ENCODE data around the gene DMKN.
A peak's percentile ranks its signal among the peaks of the same experiment; 100 is the strongest.

The DMKN gene

DNA sequence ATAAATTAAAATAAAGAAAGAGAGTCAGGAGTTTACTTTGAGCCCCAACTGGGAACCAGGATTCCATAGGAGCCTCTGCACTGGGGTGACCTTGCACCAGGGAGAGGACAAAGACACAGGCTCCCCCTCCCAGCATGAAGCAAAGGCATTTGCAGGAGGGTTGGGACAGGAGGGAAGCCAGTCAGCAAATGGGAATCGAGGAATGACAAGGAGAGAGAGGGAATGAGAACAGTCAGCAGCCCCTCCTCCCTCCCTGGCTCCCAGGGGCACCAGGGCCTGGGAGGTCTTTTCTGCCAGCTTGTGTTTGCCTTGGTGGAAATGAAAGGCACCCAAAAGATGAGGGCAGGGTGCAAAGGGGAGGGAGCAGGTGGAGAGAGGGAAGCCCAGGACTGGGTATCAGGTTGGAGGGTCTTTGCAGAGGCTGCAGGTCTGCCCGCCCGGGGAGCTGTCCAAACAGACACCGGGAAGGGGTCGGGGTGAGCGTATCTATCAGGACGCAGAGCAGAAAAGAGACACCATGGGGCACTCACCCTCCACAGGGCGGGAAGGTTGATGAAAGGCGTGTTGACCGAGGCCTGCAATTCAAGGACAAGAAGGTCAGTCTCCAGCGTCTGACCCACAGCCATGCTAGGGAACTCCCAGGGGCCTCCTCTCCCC, 10.9 kb upstream of the DMKN start:
- DNase-seq (ENCODE audit: low read depth, low spot score): no peak

DNA sequence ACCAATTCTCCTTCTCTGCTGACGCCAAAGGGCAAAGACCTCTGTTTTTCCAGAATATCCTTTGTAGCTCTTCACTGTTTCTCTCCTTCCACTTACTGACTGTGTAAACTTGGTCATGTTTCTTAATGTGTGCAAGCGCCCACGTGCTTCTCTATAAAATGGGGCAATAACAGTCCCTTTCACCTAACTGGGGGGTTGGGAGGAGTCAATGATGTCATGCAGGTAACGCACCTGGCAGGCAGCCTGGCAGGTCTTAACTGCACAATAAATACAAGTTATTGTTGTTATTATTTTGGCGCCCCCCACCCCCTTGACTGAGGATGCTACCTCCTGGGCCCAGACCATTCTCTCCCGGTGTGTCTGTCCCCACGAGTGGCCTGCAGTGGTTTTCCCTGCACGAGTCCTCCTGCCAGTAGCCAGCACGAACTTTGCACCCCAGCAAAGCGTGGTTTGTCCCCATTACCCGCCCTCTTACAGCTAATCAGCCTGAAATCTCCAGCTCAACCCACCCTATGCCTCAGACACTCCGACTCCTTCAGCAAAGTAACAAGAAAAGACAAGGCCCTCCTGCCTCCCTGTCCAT, 9.4 kb upstream of the DMKN start:
- DNase-seq (ENCODE audit: low read depth, low spot score): no peak

DNA sequence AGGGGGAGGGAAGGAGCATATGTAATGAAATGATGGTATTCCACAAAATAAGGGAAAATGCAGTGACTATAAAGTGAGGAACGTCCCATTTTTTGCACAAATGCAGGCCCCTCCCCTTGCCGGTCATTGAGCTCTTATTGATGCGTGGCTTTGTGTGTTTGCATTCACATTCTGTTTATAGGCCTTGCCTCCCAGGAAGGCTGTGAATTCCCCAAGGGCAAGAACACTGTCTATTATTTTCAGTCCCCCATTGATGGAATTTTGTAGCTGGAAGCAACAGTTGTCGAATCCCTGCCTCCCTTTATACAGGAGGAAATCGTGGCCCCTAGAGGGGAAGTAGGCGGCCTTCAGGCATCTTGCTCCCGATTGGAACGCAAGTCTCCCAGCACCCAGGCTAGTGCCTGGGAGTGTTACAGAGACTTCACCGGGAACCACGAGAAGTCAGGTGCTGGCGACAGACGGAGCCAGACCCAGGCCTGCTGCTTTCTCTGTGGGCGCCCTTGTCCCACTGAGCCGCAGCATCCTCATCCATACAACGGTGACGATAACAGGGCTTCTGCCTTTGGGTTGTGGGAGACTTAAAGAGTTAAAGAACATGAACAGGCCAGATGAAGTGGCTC, 7.8 kb upstream of the DMKN start:
- no peak for DNase-seq (ENCODE audit: low read depth, low spot score)

DNA sequence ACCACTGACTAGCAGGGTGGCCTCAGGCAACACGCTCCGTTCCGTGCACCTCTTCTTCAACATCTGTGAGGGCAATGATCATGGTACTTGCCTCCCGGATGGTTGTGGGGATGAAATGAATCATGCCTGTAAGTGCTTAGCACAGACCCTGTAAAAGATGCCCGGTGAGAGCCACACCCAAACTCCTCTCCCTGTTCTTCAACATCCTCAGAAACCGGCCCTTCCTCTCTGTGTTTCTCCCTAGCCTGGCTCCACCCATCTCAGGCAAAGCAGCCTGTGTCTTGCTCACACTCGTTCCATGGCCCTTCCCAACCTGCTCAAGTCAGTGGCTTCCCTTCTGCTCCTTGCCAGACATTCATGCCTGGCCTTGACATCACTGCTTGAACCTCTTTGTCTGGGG, 5.8 kb upstream of the DMKN start:
- no peak for DNase-seq (ENCODE audit: low read depth, low spot score)

DNA sequence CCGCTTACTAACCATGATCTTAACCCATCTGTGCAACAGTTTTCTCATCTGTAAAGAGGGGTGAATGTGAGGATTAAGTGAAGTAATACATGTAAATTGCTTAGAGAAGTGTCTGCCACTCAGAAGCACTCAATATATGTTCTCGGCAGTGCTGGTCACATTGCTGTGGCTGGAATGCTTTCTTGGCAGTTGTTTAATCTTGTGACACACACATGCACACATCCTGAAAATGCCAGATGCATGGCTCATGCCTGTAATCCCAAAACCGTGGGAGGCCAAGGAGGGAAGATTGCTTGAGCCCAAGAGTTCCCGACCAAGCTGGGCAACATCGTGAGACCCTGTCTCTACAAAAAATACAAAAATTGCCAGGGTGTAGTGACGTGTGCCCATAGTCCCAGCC, 4.9 kb upstream of the DMKN start:
- DNase-seq (ENCODE audit: low read depth, low spot score): no peak

DNA sequence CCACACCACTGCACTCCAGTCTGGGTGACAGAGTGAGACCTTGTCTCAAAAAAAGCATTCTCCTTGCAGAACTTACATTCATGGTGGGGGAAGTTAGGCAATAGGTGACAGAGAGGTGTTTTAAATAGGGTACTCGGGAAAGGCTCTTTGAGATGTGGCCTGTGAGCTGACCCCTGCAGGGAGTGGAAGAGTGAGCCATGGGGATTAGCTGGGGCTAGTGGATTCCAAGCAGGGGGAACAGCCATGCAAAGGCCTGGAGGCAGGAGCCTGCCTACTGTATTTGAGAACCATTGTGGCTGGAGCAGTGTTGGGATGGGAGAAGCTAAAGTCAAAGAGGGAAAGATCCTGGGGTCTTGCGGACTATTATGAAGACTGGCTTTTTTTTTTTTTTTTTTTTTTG, 3.9 kb upstream of the DMKN start:
- DNase-seq (ENCODE audit: low read depth, low spot score): no peak

DNA sequence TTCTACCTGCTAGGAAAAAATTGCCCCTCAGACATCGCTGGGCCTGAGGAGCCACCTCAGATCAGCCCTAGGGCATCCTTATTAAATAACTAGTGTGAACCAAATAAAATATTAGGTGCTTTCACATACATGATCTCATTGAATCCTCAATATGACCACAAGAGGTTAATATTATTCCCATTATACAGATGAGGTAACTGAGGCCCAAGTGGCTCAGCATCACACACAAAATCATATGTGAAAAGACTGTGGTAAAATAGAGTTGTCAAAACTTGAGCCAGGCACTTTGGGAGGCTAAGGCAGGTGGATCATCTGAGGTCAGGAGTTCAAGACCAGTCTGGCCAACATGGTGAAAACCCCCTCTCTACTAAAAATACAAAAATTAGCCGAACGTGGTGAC, 2.9 kb upstream of the DMKN start:
- DNase-seq (ENCODE audit: low read depth, low spot score): no peak

DNA sequence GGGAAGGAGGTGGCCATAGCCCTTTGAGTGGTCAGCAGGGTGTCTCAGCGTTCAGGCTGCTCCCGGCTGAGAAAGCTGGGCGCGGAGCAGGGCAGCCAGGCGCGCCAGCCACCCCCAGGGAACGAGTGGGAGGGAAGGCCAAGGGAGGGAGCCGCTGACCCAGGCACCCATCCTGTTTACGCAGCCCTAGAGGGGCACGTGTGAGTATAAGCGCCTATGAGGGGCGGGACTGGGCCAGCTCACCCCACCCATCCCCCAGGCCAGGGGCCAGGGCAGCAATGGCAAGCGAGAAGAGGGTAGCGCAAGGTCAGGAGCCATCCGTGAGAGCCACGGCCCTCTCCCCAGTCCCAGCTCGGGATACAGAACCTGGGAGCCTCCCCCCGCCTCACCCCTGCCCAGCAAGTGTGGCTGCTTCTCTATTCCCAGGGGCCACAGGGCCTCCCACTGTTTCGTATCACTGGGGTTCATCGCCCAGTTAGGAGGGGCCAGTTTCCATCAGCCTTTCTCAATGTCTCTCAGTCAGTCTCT, 897 bp upstream of the DMKN start:
- DNase-seq (ENCODE audit: low read depth, low spot score): no peak

DNA sequence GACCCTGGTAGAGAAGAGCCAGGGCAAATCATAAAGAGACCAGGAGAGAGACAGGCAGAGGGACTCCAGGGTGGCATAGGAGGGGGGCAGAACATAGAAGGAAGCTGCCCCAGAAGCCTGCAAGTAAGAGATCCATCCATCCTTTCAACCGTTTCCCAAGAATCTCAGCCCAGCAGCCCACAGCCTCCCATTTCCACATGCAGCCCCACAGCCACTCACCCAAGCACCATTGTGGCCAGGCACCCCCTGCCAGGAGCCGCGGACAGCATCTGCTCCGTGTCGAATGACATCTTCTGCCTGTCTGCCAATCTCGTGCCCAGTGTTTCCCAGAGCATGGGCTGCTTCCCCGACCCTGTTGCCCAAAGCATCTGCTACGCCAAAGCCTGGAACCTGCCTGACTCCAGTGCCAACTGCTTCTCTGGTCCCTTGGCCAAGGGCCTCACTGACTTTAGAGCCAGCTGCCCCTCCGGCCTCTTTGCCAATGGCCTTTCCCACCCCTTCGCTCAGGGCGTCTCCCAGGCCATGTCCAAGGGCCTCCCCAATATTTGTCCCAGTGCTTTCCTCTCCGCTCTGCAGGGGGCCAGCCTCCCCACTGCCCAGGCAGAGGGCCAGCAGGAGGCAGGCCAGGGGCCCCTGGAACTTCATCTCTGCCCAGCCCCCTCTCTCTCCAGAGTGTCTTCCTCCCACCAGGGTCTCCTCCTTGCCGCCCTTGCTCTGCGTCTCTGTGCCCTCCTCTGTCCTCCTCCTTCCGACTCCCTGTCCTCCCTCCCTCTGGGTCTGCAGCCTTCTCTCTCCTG, 420 bp downstream of the DMKN start:
- no peak for DNase-seq (ENCODE audit: low read depth, low spot score)

DNA sequence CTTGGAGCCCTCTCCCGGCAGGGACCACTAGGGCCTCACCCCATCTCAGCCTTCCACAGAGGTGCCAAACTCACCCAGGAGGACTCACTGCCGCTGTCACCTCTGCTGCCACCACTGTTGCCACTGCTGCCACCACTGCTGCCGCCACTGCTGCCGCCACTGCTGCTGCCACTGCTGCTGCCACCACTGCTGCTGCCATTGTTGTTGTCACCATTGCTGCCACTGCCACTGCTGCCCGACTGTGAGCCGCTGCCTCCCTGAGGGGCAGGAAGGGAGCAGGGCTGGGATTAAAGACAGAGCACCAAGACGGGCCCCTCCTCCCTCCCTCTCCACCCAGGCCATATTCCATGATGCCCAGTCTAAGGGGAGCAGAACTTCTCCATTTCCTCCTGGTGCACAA, 2.1 kb downstream of the DMKN start:
- DNase-seq (ENCODE audit: low read depth, low spot score): no peak

DNA sequence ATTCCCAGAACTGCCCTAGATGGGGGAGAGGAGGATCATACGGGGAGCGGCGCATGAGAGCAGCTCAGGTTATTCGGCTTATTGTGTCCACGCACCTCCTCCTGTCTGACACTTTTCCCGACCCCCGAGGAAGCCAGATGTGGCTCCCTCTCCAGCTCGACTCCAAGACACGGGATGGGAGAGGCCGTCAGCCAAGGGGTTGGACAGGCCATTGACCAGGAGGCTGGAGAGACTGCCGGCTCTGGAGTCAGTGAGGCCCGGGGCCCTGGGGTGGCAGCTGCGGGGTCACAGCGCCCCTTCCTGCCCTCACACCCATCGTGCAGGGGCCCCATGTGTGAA, 2.9 kb downstream of the DMKN start:
- DNase-seq (ENCODE audit: low read depth, low spot score): no peak

DNA sequence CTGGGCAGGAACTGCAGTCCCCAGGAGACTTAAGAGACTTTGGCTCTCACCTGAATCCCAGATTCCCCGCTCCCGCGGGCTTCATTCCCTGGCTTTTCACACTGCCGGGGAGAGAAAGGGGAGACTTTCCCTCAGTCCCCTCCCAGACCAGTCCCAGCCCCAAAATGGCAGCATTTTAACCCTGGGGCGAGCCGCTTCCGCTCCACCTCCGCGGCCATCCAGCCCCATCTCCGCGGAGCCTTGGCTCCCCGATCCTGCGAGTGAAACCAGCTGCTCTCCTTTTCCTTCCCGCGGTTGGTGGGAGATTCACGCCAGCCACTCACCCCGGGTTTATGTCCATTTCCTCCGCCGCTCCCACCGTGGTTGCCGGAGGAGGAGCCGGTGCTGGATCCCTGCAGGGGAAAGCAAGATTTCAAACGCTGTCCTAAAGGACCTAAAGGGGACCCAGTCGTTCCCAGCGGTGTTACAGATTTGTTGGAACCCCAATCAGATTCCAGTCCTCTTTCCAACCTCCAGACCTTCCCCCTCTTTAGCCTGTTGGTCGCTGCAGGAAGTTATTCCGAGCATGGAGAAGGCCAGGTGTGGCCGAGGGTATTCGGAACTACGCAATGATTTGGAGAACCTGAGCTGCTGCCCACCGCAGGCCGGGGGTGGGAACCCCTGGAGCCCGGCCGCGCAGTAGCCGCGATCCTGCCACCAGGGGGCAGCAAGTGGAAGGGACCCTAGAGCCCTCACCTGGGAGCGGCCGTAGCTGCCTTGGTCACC, 3.4 kb downstream of the DMKN start:
- peak; percentile 82 for DNase-seq (ENCODE audit: low read depth, low spot score)

DNA sequence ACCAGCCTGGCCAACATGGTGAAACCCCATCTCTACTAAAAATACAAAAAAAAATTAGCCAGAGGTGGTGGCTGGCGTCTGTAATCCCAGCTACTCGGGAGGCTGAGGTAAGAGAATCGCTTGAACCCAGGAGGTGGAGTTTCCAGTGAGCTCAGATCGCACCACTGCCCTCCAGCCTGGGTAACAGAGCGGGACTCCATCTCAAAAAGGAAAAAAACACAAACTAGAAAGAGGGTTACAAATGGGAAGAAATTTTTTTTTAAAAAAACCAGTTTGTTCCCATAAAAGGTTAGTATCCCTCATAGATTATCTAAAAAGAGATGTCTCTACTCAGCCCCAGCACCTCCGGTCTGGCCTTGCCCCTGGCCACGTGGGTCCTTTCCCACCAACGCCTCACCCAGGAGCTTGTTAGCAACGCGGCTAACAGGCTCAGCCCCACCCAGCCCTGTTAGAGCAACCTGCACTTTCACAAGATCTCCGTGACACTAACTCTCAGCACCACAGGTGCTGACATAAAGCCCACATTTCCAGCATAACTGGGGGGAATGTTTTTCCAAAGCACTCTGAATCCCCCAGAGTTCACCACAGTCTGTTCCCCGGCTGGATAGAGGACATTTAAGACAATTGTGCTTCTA, 4.3 kb downstream of the DMKN start:
- no peak for DNase-seq (ENCODE audit: low read depth, low spot score)

DNA sequence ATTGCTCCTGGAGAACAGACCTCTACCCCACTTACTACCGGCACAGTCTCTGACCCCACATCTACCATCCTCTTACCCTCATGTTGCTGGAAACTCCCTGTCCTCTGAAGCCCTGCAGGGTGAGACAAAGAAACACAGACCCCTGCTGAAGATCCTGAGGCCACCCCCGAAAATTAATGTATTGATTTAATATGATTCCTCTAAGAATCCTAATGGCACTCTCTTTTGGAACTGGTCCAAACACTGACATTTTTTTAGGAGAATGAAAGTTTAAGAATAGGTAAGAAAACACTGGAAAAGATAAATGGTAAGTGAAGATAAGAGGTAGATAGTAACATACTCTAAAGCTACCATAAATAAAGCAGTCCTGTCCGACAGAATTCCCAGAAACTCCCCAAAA, 5.3 kb downstream of the DMKN start:
- DNase-seq (ENCODE audit: low read depth, low spot score): no peak

DNA sequence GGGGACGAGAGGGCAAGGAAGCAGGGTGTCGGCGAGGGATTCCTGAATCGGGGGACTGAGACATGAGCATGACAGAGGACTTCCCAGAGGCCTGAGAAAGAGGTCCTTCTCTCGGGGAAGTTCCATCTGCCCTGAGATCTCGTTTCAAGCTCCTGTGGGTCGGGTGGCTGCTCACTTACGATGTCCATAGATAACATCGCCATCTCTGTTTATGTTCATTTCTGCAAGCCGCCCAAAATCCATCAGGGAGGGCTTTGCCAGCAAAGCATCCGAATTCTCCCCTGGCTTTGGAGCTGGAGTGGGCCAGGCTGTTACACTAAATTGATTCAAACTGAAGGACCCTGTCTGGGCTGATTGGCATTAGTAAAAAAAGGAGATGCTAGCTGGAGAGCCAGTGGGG, 5.9 kb downstream of the DMKN start:
- DNase-seq (ENCODE audit: low read depth, low spot score): no peak

DNA sequence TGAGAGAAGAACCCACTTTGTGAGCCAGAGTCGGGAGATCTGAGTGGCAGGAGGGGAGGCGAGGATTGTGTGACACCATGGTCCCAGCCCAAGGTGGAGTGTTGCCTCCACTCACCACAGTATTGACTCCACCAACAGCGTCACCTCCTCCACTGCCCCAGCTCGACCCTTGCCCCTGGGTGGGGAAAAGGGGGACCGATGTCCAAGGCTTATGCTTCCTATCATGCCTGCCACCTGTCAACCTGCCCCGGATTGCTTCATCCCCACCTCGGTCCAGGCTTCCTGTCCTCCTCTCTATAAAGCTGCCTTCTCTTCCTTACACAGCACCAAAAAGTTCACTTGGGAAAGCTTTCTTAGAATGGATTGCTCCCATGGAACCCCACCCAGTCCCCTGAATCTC, 7.4 kb downstream of the DMKN start:
- DNase-seq (ENCODE audit: low read depth, low spot score): no peak

DNA sequence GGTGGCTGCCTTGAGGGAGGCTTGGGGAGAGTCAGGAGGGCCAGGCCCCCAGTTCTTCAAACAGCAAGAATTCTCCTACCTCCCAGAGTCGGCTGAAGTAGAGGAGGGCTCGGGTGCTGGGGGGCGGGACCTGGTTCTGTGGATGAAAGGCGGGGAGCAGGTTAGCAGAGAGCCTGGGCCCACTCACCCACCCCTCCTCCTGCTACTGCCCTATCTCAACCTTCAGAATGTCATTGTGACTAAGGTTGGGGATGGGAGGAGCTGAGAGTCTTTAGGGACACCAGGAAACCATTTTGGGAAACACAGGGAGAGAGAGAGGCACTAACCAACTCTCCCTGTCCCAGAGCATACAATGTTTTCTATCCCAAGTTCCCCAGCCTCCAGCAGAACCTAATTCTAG, 10.7 kb downstream of the DMKN start:
- no peak for DNase-seq (ENCODE audit: low read depth, low spot score)

DNA sequence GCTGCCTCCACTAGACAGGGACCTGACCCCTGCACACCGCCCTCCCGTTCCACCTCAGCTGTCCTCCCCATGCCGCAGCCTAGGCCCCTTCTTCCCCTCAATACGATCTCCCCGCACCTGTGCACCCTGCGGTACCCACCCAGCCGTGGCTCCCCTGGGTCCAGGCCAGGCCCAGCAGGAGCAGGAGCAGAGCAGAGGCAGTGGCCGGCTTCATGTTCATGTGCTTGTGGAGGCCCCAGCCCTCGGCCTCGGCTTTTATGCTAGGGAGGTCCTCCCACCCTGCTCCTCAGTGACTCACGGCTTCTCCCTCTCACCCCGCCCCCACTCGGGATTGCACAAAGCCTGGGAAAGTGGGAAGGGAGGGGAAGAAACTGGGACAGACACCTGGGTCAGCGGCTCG, 11.8 kb downstream of the DMKN start:
- DNase-seq (ENCODE audit: low read depth, low spot score): no peak

DNA sequence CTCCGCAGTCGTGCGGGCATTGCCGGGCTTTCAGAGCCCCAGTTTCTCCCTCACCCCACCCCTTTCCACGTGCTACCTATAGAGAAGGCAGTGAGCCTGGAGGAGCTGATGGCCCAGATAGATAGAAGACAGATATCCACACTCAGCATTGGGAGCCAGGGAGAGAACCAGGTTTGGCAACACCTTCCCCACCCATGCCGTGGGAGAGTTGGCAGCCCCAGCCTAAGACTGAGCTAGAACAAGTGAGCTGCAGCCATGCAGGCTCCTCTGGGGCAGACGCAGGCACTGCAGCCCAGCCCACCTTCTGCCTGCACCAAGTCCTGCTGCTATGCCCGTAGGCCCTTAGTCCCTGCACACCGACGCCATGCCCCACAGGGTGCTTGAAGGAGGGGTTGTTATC, 12.8 kb downstream of the DMKN start:
- no peak for DNase-seq (ENCODE audit: low read depth, low spot score)

DNA sequence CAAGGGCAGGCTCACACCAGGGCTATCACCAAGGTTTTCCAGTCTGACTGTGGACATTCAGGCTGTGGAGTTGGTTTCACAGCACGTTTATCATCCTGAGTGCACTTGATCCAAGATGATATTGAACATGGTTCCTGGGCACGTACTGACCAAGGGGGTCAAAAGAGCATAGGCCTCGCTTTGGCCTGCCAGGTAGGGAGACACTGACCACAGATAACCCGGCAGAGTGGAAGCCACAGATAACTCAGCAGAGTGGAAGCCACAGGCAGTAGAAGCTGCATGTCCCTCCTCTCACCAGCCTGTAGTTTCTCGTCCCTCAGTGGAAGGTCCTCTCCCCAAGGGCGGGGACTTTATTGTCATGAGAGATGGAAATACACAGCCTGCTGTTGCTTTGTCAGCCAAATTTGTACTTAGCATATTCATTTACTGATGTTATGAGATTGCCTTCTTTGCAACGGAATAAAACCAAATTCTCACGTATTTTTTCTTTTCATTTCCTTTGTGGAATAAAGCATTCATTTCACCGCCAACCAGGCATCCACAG, 14.4 kb downstream of the DMKN start:
- DNase-seq (ENCODE audit: low read depth, low spot score): no peak

DNA sequence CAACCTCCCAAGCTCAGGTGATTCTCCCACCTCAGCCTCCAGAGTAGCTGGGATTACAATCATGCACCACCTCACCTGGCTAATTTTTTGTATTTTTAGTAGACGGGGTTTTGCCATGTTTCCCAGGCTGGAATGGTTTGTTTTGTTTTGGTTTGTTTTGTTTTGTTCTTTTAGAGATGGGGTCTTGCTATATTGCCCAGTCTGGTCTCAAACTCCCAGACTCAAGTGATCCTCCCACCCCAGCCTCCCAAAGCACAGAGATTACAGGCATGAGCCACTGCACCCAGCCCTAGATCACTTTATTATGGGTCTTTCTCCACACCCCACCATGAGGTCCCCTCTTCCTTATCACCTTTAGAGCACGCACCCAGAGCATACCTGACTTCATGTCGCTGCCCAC, 15.2 kb downstream of the DMKN start:
- no peak for DNase-seq (ENCODE audit: low read depth, low spot score)
